ENCODE measurements around the gene DAB2IP. TPM values are rescaled to one million over a fixed set of nuclear protein-coding genes. Genes with fewer than 3 reads are reported as not detected.

DAB2IP gene
- total and polyA plus RNA-seq, 4 donors: 19.4 to 75.0 (median 28.7) TPM

DNA sequence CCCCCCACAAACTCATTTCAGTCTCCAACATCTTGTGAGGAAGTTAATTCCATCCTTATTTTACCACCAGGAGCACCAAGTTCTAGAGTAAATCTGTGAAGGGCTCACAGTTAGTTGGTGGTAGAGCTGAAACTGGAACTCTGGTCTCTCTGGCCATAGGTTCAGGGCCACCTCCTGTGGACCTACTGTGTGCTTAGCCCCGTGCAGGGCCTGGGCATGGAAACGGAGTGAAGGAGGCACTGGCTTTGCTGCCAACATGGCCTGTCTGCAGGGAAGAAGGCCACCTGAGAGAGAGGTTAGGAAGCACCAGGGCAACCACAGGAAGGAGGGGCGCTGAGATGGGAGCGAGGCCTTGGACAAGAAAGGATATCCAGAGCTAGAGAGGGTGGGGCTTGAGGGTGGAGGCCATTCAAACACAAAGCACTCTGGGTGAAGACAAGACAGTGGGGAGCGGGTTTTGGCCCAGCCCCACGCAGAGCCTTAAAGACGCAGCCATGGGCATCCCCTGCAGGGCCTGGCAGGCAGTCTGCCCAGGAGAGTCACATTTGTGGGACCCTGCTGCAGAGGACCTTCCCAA lies 16.0 kb upstream of the DAB2IP start:
- Histone ChIP-seq H3K4me3 (no peak overlapping the region), H3K4me1 (ENCODE audit: control insufficient read depth in 5 of 5, insufficient read depth in 5 of 5, low read length in 5 of 5) (peaks cover 0 to 9% (median 4%) of the 10 kb centered on the region in 5 donors), H3K9me3 (ENCODE audit: control insufficient read depth in 4 of 4, insufficient read depth in 3 of 4, low read length in 3 of 4) (no peaks in the 10 kb centered on the region), H3K27me3 (ENCODE audit: control insufficient read depth in 3 of 3, insufficient read depth in 3 of 3, low read length in 2 of 3) (no peaks in the 10 kb centered on the region), H3K27ac (ENCODE audit: low read depth in 1 of 2, low read length in 1 of 2) (no peak overlapping the region), H3K36me3 (ENCODE audit: control insufficient read depth in 4 of 4, insufficient read depth in 4 of 4, low read length in 4 of 4) (no peaks in the 10 kb centered on the region), H3K9ac (ENCODE audit: insufficient read depth in 1 of 2, low read length in 2 of 2) (no peak overlapping the region)
- WGBS, 2 donors: 80 to 81% methylated on average over 7 of the region's 7 CpGs
- ATAC-seq (ENCODE audit: insufficient read depth, low FRiP score) (no peak), DNase-seq (no peak)
- TF ChIP-seq, protein P1, sequence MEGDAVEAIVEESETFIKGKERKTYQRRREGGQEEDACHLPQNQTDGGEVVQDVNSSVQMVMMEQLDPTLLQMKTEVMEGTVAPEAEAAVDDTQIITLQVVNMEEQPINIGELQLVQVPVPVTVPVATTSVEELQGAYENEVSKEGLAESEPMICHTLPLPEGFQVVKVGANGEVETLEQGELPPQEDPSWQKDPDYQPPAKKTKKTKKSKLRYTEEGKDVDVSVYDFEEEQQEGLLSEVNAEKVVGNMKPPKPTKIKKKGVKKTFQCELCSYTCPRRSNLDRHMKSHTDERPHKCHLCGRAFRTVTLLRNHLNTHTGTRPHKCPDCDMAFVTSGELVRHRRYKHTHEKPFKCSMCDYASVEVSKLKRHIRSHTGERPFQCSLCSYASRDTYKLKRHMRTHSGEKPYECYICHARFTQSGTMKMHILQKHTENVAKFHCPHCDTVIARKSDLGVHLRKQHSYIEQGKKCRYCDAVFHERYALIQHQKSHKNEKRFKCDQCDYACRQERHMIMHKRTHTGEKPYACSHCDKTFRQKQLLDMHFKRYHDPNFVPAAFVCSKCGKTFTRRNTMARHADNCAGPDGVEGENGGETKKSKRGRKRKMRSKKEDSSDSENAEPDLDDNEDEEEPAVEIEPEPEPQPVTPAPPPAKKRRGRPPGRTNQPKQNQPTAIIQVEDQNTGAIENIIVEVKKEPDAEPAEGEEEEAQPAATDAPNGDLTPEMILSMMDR (IDR thresholded peaks at IDR 0.05; ENCODE audit: control extremely low read depth, extremely low read depth): no peak

DNA sequence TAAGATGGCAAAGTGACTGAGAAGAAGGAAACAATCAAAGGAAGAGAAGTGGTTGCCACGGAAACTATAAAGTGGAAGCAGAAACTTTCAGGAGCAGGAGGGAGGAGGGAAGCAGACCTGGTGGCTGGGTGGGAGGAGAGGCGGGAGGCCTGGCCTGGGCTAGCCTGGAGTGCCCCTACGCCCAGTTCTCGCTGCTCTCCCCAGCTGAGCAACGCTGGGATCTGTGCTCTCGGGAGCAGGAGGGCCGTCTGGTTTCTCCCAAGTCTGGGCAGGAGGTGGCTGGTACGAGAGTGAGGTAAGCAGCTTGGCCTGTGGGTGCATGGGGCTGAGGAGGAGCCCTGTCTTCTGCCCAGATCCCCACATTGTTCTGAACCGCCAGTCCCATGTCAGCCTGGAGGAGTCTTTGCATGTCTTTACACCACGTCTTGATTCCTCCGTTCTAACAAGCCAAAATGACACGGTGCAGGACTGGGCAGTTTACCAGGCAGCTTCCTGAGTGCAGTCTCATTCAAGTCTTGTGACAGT lies 15.0 kb upstream of the DAB2IP start:
- Histone ChIP-seq H3K36me3 (ENCODE audit: control insufficient read depth in 4 of 4, insufficient read depth in 4 of 4, low read length in 4 of 4) (no peaks in the 10 kb centered on the region), H3K4me1 (ENCODE audit: control insufficient read depth in 5 of 5, insufficient read depth in 5 of 5, low read length in 5 of 5) (peaks cover 0 to 9% (median 4%) of the 10 kb centered on the region in 5 donors), H3K9me3 (ENCODE audit: control insufficient read depth in 4 of 4, insufficient read depth in 3 of 4, low read length in 3 of 4) (no peaks in the 10 kb centered on the region), H3K27me3 (ENCODE audit: control insufficient read depth in 3 of 3, insufficient read depth in 3 of 3, low read length in 2 of 3) (no peaks in the 10 kb centered on the region), H3K9ac (ENCODE audit: insufficient read depth in 1 of 2, low read length in 2 of 2) (no peak overlapping the region), H3K4me3 (no peak overlapping the region), H3K27ac (ENCODE audit: low read depth in 1 of 2, low read length in 1 of 2) (no peak overlapping the region)
- 47 to 56% methylated on average over 12 of the region's 12 CpGs for WGBS, 2 donors
- peak; percentile 46 to 58 (median 55) for DNase-seq
- no peak for ATAC-seq (ENCODE audit: insufficient read depth, low FRiP score)
- TF ChIP-seq, protein P1 (IDR thresholded peaks at IDR 0.05; ENCODE audit: control extremely low read depth, extremely low read depth): no peak

DNA sequence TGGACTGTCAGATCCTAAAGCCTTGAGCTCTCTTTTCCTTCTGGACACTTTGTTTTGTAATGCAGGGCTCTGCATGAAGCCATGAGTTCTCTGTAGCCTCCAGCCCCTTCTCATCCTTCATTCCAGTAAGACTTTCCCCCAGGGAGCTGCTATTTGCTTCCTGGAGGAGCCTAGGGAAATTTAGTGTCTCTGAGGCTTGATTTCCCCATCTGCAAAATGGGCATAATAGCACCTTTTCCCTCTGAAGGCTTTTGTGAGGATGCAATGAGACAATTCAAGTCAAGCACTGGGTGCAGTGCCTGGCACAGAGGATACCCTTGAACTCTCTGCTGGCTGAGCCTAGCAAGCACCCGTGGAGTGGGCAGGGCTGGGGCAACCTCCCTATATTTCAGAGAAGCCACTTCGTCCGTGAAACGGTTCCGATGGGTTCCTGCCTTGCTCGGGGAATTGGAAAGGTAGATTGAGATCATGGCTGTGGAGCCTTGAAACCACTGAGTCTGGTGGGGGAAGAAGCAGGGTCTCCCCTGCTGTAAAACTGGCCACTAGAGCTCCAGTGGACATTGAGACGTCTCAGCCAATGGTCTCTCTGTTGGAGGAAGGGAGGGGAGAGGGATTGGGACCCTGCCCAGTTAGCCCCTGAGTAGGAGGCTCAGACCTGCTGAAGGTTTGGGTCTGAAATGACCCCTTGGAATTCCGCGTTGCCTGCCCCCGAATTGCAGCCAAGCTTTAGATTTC lies 14.3 kb upstream of the DAB2IP start:
- Histone ChIP-seq H3K27ac (ENCODE audit: low read depth in 1 of 2, low read length in 1 of 2) (no peak overlapping the region), H3K9me3 (ENCODE audit: control insufficient read depth in 4 of 4, insufficient read depth in 3 of 4, low read length in 3 of 4) (no peaks in the 10 kb centered on the region), H3K9ac (ENCODE audit: insufficient read depth in 1 of 2, low read length in 2 of 2) (no peak overlapping the region), H3K4me1 (ENCODE audit: control insufficient read depth in 5 of 5, insufficient read depth in 5 of 5, low read length in 5 of 5) (peaks cover 0 to 9% (median 4%) of the 10 kb centered on the region in 5 donors), H3K36me3 (ENCODE audit: control insufficient read depth in 4 of 4, insufficient read depth in 4 of 4, low read length in 4 of 4) (no peaks in the 10 kb centered on the region), H3K27me3 (ENCODE audit: control insufficient read depth in 3 of 3, insufficient read depth in 3 of 3, low read length in 2 of 3) (no peaks in the 10 kb centered on the region), H3K4me3 (no peak overlapping the region)
- no peak for ATAC-seq (ENCODE audit: insufficient read depth, low FRiP score)
- DNase-seq: no peak
- TF ChIP-seq, protein P1 (IDR thresholded peaks at IDR 0.05; ENCODE audit: control extremely low read depth, extremely low read depth): no peak
- 89 to 92% methylated on average over 10 of the region's 10 CpGs for WGBS, 2 donors
